ENCODE results near the gene ANO4.

GRCh38 chr12:100789146-100789545, 5.4 kb upstream of the ANO4 start:
- TF ChIP-seq CTCF (IDR thresholded peaks at IDR 0.05) = no peak
- no peak for TF ChIP-seq POLR2A (IDR thresholded peaks at IDR 0.05)

Data from prostate gland (tissue), 2 donors.